ENCODE data around the gene CARS1. TPM values are rescaled to one million over a fixed set of nuclear protein-coding genes. Genes with fewer than 3 reads are reported as not detected.

CARS1 gene
- total and polyA plus RNA-seq, 9 of the 15 experiments (the other 6 are each of a cell fraction or from before 2014, with no cell fraction given), result 14.4 to 106 (median 73.6) TPM

GRCh38 chr11:3091846-3092602 lies 34.8 kb upstream of the CARS1 start (continued):
- TF ChIP-seq MBD1 (CRISPR knock-in tag; IDR thresholded peaks at IDR 0.05) (no peak), SP1 (CRISPR knock-in tag; IDR thresholded peaks at IDR 0.05) (peak; percentile 58), SUPT5H (IDR thresholded peaks at IDR 0.05) (no peak), MNT (conservative IDR thresholded peaks at IDR 0.05) (peak in 1 of 2 experiments; percentile 46; a peak in 1 of 4 replicates), RBM15 (IDR thresholded peaks at IDR 0.05; ENCODE audit: insufficient read depth, low read length) (no peak), SRSF3 (IDR thresholded peaks at IDR 0.05; ENCODE audit: insufficient read depth, low read length) (no peak), HCFC1 (IDR thresholded peaks at IDR 0.05; ENCODE audit: low read depth, low read length) (peak; percentile 32; the same call in 1 of the 2 replicates), ARID3A (IDR thresholded peaks at IDR 0.05; ENCODE audit: borderline replicate concordance, low read depth, low read length) (no peak), EGR1 (conservative IDR thresholded peaks at IDR 0.05) (peak; percentile 72), ZNF311 (CRISPR knock-in tag; IDR thresholded peaks at IDR 0.05) (no peak), EZH2 (IDR thresholded peaks at IDR 0.05; ENCODE audit: borderline replicate concordance, low read depth, low read length) (no peak), ZNF318 (IDR thresholded peaks at IDR 0.05; ENCODE audit: borderline replicate concordance in 1 of 2, low read depth in 1 of 2) (no peak), ZNF780A (CRISPR knock-in tag; IDR thresholded peaks at IDR 0.05) (no peak), MCM3 (IDR thresholded peaks at IDR 0.05) (no peak)
